HFF-Myc (cell line): Measurements from ENCODE around the gene AKR1C8.
"Not testable (repeated sequence)": the region's sequence is repeated elsewhere in the genome, so short reads cannot be mapped to it uniquely, and the experiment has no call there.

Experiments
- DNase-seq: peaks from one replicate; pipeline ENCODE4 v3.0.0-alpha.2; 2011; ENCODE audit warnings: low read depth; ENCODE audit errors: extremely low read depth
- H3K4me3 ChIP-seq: replicated peaks from 2 replicates; pipeline ENCODE4 v1.5.1; 2011; ENCODE audit warnings: low read depth, mild to moderate bottlenecking, control low read depth, low read length
- TF ChIP-seq, protein P1 (sequence below): IDR thresholded peaks from 2 replicates; pipeline ENCODE4 v1.5.1; 2012; ENCODE audit warnings: mild to moderate bottlenecking, low read depth, low read length, control low read depth; ENCODE audit errors: missing control alignments

Gene AKR1C8

DNA sequence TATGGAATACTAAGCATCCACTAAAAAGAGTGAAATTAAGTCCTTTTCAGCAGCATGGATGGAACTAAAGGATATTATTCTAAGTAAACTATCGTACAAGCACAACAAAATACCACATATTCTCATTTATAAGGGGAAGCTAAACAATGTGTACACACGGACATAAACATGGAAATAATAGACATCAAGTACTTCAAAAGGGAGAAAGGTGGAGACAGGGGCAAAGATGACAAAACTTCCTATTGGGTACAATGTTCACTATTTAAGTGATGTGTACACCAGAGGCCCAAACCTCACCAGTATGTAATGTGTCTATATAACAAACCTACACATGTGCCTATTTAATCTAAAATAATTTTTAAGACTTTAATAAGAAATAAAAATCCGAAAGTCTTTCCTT lies 9.5 kb upstream of the AKR1C8 start:
- TF ChIP-seq, protein P1, sequence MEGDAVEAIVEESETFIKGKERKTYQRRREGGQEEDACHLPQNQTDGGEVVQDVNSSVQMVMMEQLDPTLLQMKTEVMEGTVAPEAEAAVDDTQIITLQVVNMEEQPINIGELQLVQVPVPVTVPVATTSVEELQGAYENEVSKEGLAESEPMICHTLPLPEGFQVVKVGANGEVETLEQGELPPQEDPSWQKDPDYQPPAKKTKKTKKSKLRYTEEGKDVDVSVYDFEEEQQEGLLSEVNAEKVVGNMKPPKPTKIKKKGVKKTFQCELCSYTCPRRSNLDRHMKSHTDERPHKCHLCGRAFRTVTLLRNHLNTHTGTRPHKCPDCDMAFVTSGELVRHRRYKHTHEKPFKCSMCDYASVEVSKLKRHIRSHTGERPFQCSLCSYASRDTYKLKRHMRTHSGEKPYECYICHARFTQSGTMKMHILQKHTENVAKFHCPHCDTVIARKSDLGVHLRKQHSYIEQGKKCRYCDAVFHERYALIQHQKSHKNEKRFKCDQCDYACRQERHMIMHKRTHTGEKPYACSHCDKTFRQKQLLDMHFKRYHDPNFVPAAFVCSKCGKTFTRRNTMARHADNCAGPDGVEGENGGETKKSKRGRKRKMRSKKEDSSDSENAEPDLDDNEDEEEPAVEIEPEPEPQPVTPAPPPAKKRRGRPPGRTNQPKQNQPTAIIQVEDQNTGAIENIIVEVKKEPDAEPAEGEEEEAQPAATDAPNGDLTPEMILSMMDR, result no peak
- no peak overlapping the region for H3K4me3 ChIP-seq
- no peak for DNase-seq

DNA sequence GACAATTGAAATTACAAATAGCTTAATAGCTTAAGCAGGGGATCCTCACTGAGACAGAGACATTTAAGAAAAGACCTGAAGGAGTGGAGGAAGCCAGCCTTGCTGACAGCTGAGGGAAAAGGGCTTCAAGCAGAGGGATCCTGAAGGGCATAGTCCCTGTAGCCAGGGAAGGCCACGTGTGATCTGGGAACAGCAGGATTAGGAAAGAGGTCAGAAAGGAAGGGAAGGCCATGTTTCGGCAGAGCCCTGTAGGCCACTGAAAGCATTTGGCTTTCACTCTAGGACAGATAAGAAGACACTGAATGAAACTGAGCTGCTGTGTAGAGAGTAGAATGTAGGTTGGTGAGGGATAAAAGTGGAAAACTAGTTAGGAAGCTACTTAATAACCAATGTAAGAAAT lies 3.4 kb upstream of the AKR1C8 start:
- no peak for DNase-seq
- TF ChIP-seq, protein P1, result no peak
- H3K4me3 ChIP-seq, result no peak overlapping the region

DNA sequence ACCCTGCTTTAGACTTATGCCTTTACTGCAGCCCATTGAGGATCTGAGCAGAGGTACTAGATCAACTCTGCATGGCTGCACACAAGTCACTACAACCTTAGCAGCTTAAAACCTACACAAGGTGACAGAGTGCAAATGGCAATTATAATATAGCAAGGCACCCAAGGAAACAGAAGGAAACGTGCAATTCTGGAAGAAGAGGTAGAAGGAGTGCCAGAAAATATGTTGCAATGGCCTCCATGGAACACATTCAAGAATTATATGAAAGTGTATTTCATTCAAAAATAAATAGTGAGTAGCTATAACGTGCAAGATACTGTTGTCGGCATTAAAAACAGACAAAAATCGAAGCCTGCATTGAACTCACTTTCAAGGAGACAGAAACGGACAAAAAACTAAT lies 2.9 kb upstream of the AKR1C8 start:
- H3K4me3 ChIP-seq, result no peak overlapping the region
- TF ChIP-seq, protein P1, result no peak

DNA sequence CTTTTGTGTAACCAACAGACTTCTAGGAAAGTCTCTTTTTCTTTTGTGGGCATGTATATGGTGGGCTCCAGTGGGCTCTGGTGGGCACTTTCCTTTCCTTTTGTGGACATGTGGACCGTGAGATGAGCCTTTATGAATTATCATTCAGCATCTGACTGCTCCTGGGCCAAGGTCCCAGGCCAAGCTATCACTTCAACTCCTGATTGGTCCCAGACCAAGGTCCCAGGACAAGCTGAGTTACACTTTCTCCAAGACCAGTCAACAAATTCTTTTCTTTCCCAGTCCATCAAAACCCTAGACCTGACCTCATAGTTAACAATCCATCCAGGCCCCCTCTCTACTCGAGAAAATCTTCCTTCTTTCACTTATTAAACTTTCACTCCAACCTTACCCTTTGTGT lies 1.0 kb downstream of the AKR1C8 start:
- TF ChIP-seq, protein P1, result no peak
- DNase-seq, result no peak
- H3K4me3 ChIP-seq, result no peak overlapping the region

More for the DNA sequence above, 2.9 kb upstream of the AKR1C8 start:
- DNase-seq, result no peak

DNA sequence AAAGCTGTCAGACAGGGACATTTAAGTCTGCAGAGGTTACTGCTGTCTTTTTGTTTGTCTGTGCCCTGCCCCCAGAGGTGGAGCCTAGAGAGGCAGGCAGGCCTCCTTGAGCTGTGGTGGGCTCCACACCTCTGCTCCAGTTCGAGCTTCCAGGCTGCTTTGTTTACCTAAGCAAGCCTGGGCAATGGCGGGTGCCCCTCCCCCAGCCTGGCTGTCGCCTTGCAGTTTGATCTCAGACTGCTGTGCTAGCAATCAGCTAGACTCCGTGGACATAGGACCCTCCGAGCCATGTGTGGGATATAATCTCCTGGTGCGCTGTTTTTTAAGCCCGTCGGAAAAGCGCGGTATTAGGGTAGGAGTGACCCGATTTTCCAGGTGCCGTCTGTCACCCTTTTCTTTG lies 4.4 kb downstream of the AKR1C8 start:
- H3K4me3 ChIP-seq, DNase-seq: not testable (repeated sequence)

DNA sequence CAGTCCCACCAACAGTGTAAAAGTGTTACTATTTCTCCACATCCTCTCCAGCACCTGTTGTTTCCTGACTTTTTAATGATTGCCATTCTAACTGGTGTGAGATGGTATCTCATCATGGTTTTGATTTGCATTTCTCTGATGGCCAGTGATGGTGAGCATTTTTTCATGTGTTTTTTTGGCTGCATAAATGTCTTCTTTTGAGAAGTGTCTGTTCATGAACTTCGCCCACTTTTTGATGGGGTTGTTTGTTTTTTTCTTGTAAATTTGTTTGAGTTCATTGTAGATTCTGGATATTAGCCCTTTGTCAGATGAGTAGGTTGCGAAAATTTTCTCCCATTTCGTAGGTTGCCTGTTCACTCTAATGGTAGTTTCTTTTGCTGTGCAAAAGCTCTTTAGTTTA lies 9.4 kb downstream of the AKR1C8 start:
- not testable (repeated sequence) for DNase-seq

DNA sequence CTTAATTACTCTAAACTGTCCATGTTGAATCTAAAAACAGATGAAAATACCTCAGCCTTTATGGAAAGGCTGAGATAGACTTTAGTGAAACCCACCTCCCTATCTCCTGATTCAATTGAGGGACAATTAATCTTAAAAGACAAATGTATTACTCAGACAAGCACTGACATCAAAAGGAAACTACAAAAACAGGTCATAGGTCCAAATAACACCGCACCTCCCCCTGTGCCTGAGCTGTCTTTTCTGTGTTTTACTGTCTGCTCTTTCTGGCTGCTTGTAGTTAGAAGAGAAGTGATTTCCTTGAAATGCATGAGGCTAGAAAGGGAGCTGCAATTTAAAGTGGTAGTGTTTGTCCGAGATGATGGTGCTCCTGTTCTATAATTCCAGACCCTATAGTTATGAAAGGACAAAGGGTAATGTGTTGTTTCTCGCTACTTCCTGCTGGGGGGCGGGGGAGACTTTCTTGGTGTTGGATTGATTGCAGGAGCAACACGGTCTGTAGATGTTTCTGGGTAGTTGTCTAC lies 16.0 kb downstream of the AKR1C8 start:
- H3K4me3 ChIP-seq, result no peak overlapping the region
- TF ChIP-seq, protein P1, result no peak
- no peak for DNase-seq

More for the DNA sequence above, 9.4 kb downstream of the AKR1C8 start:
- H3K4me3 ChIP-seq, result not testable (repeated sequence)

DNA sequence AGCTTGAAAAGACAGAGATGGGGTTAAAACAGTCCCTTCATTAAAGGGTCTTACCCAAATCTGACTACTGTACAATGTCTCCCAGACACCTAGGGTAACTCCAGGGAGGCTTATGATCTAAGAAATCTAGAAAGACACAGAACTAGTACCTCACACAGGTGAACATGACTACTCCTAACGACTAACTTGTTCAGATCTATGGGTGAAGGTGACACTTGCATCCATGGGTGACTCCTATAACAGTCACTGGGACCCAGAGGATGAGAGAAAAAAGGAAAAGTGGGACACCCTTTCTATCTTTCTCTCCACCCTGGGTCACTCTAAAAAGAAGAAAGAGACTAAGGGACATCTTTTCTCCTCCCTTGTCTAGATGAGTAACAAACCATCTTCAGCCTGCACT lies 19.2 kb downstream of the AKR1C8 start:
- no peak overlapping the region for H3K4me3 ChIP-seq
- DNase-seq, result no peak
- TF ChIP-seq, protein P1, result no peak
